ENCODE measurements around the gene FANCD2.

The FANCD2 gene

GRCh38 chr3:10142707-10143560 lies 116.7 kb downstream of the FANCD2 start:
- TF ChIP-seq CTCF (IDR thresholded peaks at IDR 0.05; ENCODE audit: low read depth, low read length): no peak
- peak overlapping the region; percentile 56 for H3K4me3 ChIP-seq (ENCODE audit: low read depth, low read length)
- no peak for DNase-seq
- peaks cover 52% of the 10 kb centered on the region for H3K36me3 ChIP-seq
- H3K27me3 ChIP-seq (ENCODE audit: insufficient read depth, low read depth, severe bottlenecking): no peaks in the 10 kb centered on the region
- H3K27ac ChIP-seq: no peak overlapping the region; the same call in 1 of the 2 replicates
- H3K9me3 ChIP-seq (ENCODE audit: severe bottlenecking): no peaks in the 10 kb centered on the region

- peaks cover 73% of the 10 kb centered on the region for H3K36me3 ChIP-seq
- no peaks in the 10 kb centered on the region for H3K9me3 ChIP-seq (ENCODE audit: severe bottlenecking)
- DNase-seq: no peak
- H3K27ac ChIP-seq: no peak overlapping the region
- no peak for TF ChIP-seq CTCF (IDR thresholded peaks at IDR 0.05; ENCODE audit: low read depth, low read length)
- H3K4me3 ChIP-seq (ENCODE audit: low read depth, low read length): no peak overlapping the region
- H3K27me3 ChIP-seq (ENCODE audit: insufficient read depth, low read depth, severe bottlenecking): no peaks in the 10 kb centered on the region
These were observed 119.4 kb downstream of the FANCD2 start for GRCh38 chr3:10145685-10146084.

- peaks cover 78% of the 10 kb centered on the region for H3K36me3 ChIP-seq
- no peaks in the 10 kb centered on the region for H3K27me3 ChIP-seq (ENCODE audit: insufficient read depth, low read depth, severe bottlenecking)
- no peak overlapping the region for H3K4me3 ChIP-seq (ENCODE audit: low read depth, low read length)
- no peak overlapping the region for H3K27ac ChIP-seq
- TF ChIP-seq CTCF (IDR thresholded peaks at IDR 0.05; ENCODE audit: low read depth, low read length): no peak
- DNase-seq: no peak
- no peaks in the 10 kb centered on the region for H3K9me3 ChIP-seq (ENCODE audit: severe bottlenecking)
These were observed 123.0 kb downstream of the FANCD2 start for GRCh38 chr3:10149226-10149625.

- no peak overlapping the region for H3K27ac ChIP-seq
- H3K4me3 ChIP-seq (ENCODE audit: low read depth, low read length): no peak overlapping the region
- no peak for TF ChIP-seq CTCF (IDR thresholded peaks at IDR 0.05; ENCODE audit: low read depth, low read length)
- no peak for DNase-seq
- H3K36me3 ChIP-seq: peaks cover 72% of the 10 kb centered on the region
- no peaks in the 10 kb centered on the region for H3K9me3 ChIP-seq (ENCODE audit: severe bottlenecking)
- no peaks in the 10 kb centered on the region for H3K27me3 ChIP-seq (ENCODE audit: insufficient read depth, low read depth, severe bottlenecking)
These were observed 124.8 kb downstream of the FANCD2 start for GRCh38 chr3:10150987-10151386.
